Activated CD4-positive, alpha-beta memory T cell treated with anti-CD3 and anti-CD28 coated beads, Interleukin-2, amount 10 ng/mL, durations not matched to agents 7 days and 5 days (primary cell): ENCODE data around the gene RGL1. TPM values are rescaled to one million over a fixed set of nuclear protein-coding genes. Genes with fewer than 3 reads are reported as not detected.

Source experiments
- CTCF ChIA-PET: fragments of 350-600 bp; sonication (Branson Sonifier 250); formaldehyde crosslinking; loops from one replicate; lab custom pipeline; 2021; ENCODE audit warnings: antibody characterized with exemption, inconsistent platforms; lab: Charles Lee
- POLR2A ChIA-PET: fragments of 350-600 bp; sonication (Branson Sonifier 250); formaldehyde crosslinking; loops from one replicate; lab custom pipeline; 2021; ENCODE audit warnings: antibody characterized with exemption; lab: Charles Lee
- DNase-seq: peaks from one replicate; pipeline ENCODE4 v3.0.0-alpha.2; 2020
- H3K27ac Mint-ChIP-seq: one replicate; pipeline ENCODE4 v1.8.0; 2021; ENCODE audit warnings: mild to moderate bottlenecking, mixed read lengths
- H3K27me3 Mint-ChIP-seq: one replicate; pipeline ENCODE4 v1.8.0; 2021; ENCODE audit warnings: mixed read lengths
- H3K36me3 Mint-ChIP-seq: one replicate; pipeline ENCODE4 v1.8.0; 2021; ENCODE audit warnings: low read depth, mixed read lengths
- H3K4me1 Mint-ChIP-seq: one replicate; pipeline ENCODE4 v1.8.0; 2021; ENCODE audit warnings: mixed read lengths
- H3K4me3 Mint-ChIP-seq: one replicate; pipeline ENCODE4 v1.8.0; 2021; ENCODE audit warnings: mild to moderate bottlenecking, mixed read lengths
- H3K9me3 Mint-ChIP-seq: one replicate; pipeline ENCODE4 v1.8.0; 2021; ENCODE audit warnings: mixed read lengths
- total RNA-seq, 2 experiments: library from RNA; stranded (reverse); gene quantifications; one replicate each; pipeline ENCODE4 v1.2.3, GENCODE V29; 2021

RGL1 gene
- total RNA-seq, 2 experiments from 2014 or later, result 2.4 to 2.8 TPM

- POLR2A ChIA-PET, result no interaction called here
- CTCF ChIA-PET, result interaction anchor here (1.2 kb wide), 1 partner anchor 20 kb away, joined by 3 read pairs; no protein-coding TSS in a partner anchor
- DNase-seq, result no peak
- Mint-ChIP-seq H3K4me1 (peaks cover 16% of the 10 kb centered on the region), H3K4me3 (no peak overlapping the region), H3K27me3 (no peaks in the 10 kb centered on the region), H3K9me3 (no peaks in the 10 kb centered on the region), H3K27ac (no peak overlapping the region), H3K36me3 (peaks cover 5% of the 10 kb centered on the region)
Observed at GRCh38 chr1:183893561-183894289, 88.8 kb downstream of the RGL1 start.

- ChIA-PET POLR2A (no interaction called here), CTCF (no interaction called here)
- no peak for DNase-seq
- no peaks in the 10 kb centered on the region for H3K9me3 Mint-ChIP-seq
- H3K27me3 Mint-ChIP-seq, result no peaks in the 10 kb centered on the region
- H3K36me3 Mint-ChIP-seq, result peaks cover 5% of the 10 kb centered on the region
- H3K4me3 Mint-ChIP-seq, result no peak overlapping the region
- peaks cover 11% of the 10 kb centered on the region for H3K4me1 Mint-ChIP-seq
- H3K27ac Mint-ChIP-seq, result no peak overlapping the region
Observed at GRCh38 chr1:183894290-183894565, 89.3 kb downstream of the RGL1 start.

- Mint-ChIP-seq H3K27me3 (no peaks in the 10 kb centered on the region), H3K27ac (no peak overlapping the region), H3K4me1 (peaks cover 7% of the 10 kb centered on the region), H3K36me3 (peaks cover 8% of the 10 kb centered on the region), H3K9me3 (no peaks in the 10 kb centered on the region), H3K4me3 (no peak overlapping the region)
- POLR2A ChIA-PET, result interaction anchor here (1.3 to 1.4 kb wide), 2 partner anchors 9 to 20 kb away, joined by 4 read pairs; no protein-coding TSS in a partner anchor
- CTCF ChIA-PET, result interaction anchor here (2.3 kb wide), 1 partner anchor 19 kb away, joined by 6 read pairs; no protein-coding TSS in a partner anchor
- DNase-seq, result no peak
Observed at GRCh38 chr1:183896466-183897048, 91.6 kb downstream of the RGL1 start.

- H3K4me3 Mint-ChIP-seq, result no peak overlapping the region
- peaks cover 9% of the 10 kb centered on the region for H3K4me1 Mint-ChIP-seq
- ChIA-PET POLR2A (interaction anchor here (1.3 to 1.4 kb wide), 2 partner anchors 10 to 18 kb away, joined by 4 read pairs; no protein-coding TSS in a partner anchor), CTCF (interaction anchor here (2.3 kb wide), 1 partner anchor 18 kb away, joined by 6 read pairs; no protein-coding TSS in a partner anchor)
- no peak for DNase-seq
- H3K9me3 Mint-ChIP-seq, result no peaks in the 10 kb centered on the region
- H3K27me3 Mint-ChIP-seq, result no peaks in the 10 kb centered on the region
- no peak overlapping the region for H3K27ac Mint-ChIP-seq
- H3K36me3 Mint-ChIP-seq, result peaks cover 8% of the 10 kb centered on the region
Observed at GRCh38 chr1:183898001-183898396, 93.1 kb downstream of the RGL1 start.

GRCh38 chr1:183898610-183899009 is 93.7 kb downstream of the RGL1 start:
- H3K27ac Mint-ChIP-seq, result no peak overlapping the region
- H3K4me1 Mint-ChIP-seq, result peaks cover 9% of the 10 kb centered on the region
- ChIA-PET CTCF (interaction anchor here (1.4 to 2.3 kb wide), 2 partner anchors 17 to 214 kb away, joined by 3 to 6 read pairs; no protein-coding TSS in a partner anchor), POLR2A (no interaction called here)
- H3K4me3 Mint-ChIP-seq, result no peak overlapping the region
- no peaks in the 10 kb centered on the region for H3K9me3 Mint-ChIP-seq
- no peaks in the 10 kb centered on the region for H3K27me3 Mint-ChIP-seq
- peaks cover 8% of the 10 kb centered on the region for H3K36me3 Mint-ChIP-seq
- DNase-seq, result no peak

GRCh38 chr1:183901748-183902330 is 96.9 kb downstream of the RGL1 start:
- H3K27ac Mint-ChIP-seq, result no peak overlapping the region
- POLR2A ChIA-PET, result interaction anchor here (1.1 kb wide), 1 partner anchor 10 kb away, joined by 3 read pairs; no protein-coding TSS in a partner anchor

GRCh38 chr1:183903101-183903500 is 98.2 kb downstream of the RGL1 start:
- no peak overlapping the region for H3K27ac Mint-ChIP-seq
- DNase-seq, result no peak

More at GRCh38 chr1:183901748-183902330, 96.9 kb downstream of the RGL1 start:
- CTCF ChIA-PET, result interaction anchor here (2.2 kb wide), 1 partner anchor 14 kb away, joined by 7 read pairs; no protein-coding TSS in a partner anchor
- Mint-ChIP-seq H3K4me3 (no peak overlapping the region), H3K9me3 (no peaks in the 10 kb centered on the region), H3K27me3 (no peaks in the 10 kb centered on the region), H3K36me3 (peaks cover 11% of the 10 kb centered on the region), H3K4me1 (peaks cover 5% of the 10 kb centered on the region)
- DNase-seq, result no peak

GRCh38 chr1:183905508-183906113 is 100.7 kb downstream of the RGL1 start:
- Mint-ChIP-seq H3K4me1 (peaks cover 15% of the 10 kb centered on the region), H3K4me3 (no peak overlapping the region), H3K27ac (no peak overlapping the region), H3K27me3 (no peaks in the 10 kb centered on the region), H3K36me3 (peaks cover 19% of the 10 kb centered on the region), H3K9me3 (no peaks in the 10 kb centered on the region)
- ChIA-PET POLR2A (interaction anchor here (0.6 kb wide), 1 partner anchor 97 kb away, joined by 5 read pairs; no protein-coding TSS in a partner anchor), CTCF (interaction anchor here (2.1 kb wide), 1 partner anchor 10 kb away, joined by 15 read pairs; no protein-coding TSS in a partner anchor)
- no peak for DNase-seq

More at GRCh38 chr1:183903101-183903500, 98.2 kb downstream of the RGL1 start:
- Mint-ChIP-seq H3K4me3 (no peak overlapping the region), H3K4me1 (peaks cover 2% of the 10 kb centered on the region), H3K36me3 (peaks cover 14% of the 10 kb centered on the region), H3K9me3 (no peaks in the 10 kb centered on the region), H3K27me3 (no peaks in the 10 kb centered on the region)
- CTCF ChIA-PET, result interaction anchor here (2.1 to 2.2 kb wide), 2 partner anchors 13 kb away, joined by 7 to 15 read pairs; no protein-coding TSS in a partner anchor
- POLR2A ChIA-PET, result no interaction called here

GRCh38 chr1:183907070-183907469 is 102.2 kb downstream of the RGL1 start:
- POLR2A ChIA-PET, result no interaction called here
- H3K4me3 Mint-ChIP-seq, result no peak overlapping the region

GRCh38 chr1:183908079-183908478 is 103.2 kb downstream of the RGL1 start:
- no peak overlapping the region for H3K4me3 Mint-ChIP-seq
- H3K36me3 Mint-ChIP-seq, result peaks cover 26% of the 10 kb centered on the region
- no peaks in the 10 kb centered on the region for H3K27me3 Mint-ChIP-seq
- POLR2A ChIA-PET, result interaction anchor here (0.8 kb wide), 1 partner anchor 223 kb away, joined by 3 read pairs; no protein-coding TSS in a partner anchor
- H3K27ac Mint-ChIP-seq, result no peak overlapping the region
- no peak for DNase-seq
- peaks cover 31% of the 10 kb centered on the region for H3K4me1 Mint-ChIP-seq
- H3K9me3 Mint-ChIP-seq, result no peaks in the 10 kb centered on the region
- CTCF ChIA-PET, result interaction anchor here (1.2 to 1.6 kb wide), 2 partner anchors 8 to 223 kb away, joined by 3 to 10 read pairs; no protein-coding TSS in a partner anchor

More at GRCh38 chr1:183907070-183907469, 102.2 kb downstream of the RGL1 start:
- Mint-ChIP-seq H3K27ac (no peak overlapping the region), H3K27me3 (no peaks in the 10 kb centered on the region), H3K36me3 (peaks cover 19% of the 10 kb centered on the region), H3K4me1 (peaks cover 24% of the 10 kb centered on the region), H3K9me3 (no peaks in the 10 kb centered on the region)
- no peak for DNase-seq
- CTCF ChIA-PET, result interaction anchor here (0.9 to 1.6 kb wide), 3 partner anchors 9 to 251 kb away, joined by 3 to 10 read pairs (median 4); no protein-coding TSS in a partner anchor

GRCh38 chr1:183909672-183910071 is 104.8 kb downstream of the RGL1 start:
- no peaks in the 10 kb centered on the region for H3K9me3 Mint-ChIP-seq
- H3K4me1 Mint-ChIP-seq, result peaks cover 36% of the 10 kb centered on the region
- H3K36me3 Mint-ChIP-seq, result peaks cover 29% of the 10 kb centered on the region
- DNase-seq, result no peak
- no peaks in the 10 kb centered on the region for H3K27me3 Mint-ChIP-seq
- ChIA-PET POLR2A (no interaction called here), CTCF (no interaction called here)
- H3K27ac Mint-ChIP-seq, result peak overlapping the region; percentile 8
- H3K4me3 Mint-ChIP-seq, result no peak overlapping the region

GRCh38 chr1:183910845-183911244 is 105.9 kb downstream of the RGL1 start:
- CTCF ChIA-PET, result interaction anchor here (1.3 to 1.4 kb wide), 3 partner anchors 226 to 256 kb away, joined by 4 to 5 read pairs (median 4); no protein-coding TSS in a partner anchor
- peaks cover 22% of the 10 kb centered on the region for H3K36me3 Mint-ChIP-seq
- H3K9me3 Mint-ChIP-seq, result no peaks in the 10 kb centered on the region
- H3K27ac Mint-ChIP-seq, result no peak overlapping the region
- POLR2A ChIA-PET, result no interaction called here
- DNase-seq, result no peak
- H3K4me3 Mint-ChIP-seq, result no peak overlapping the region
- H3K4me1 Mint-ChIP-seq, result peaks cover 44% of the 10 kb centered on the region
- no peaks in the 10 kb centered on the region for H3K27me3 Mint-ChIP-seq
